ENCODE results near the gene POLR1B. TPM values are rescaled to one million over a fixed set of nuclear protein-coding genes. Genes with fewer than 3 reads are reported as not detected.
"Not testable (repeated sequence)": the region's sequence is repeated elsewhere in the genome, so short reads cannot be mapped to it uniquely, and the experiment has no call there.

POLR1B gene
- total and polyA plus RNA-seq, 2 experiments from 2014 or later, result 8.4 to 12.6 TPM

DNA sequence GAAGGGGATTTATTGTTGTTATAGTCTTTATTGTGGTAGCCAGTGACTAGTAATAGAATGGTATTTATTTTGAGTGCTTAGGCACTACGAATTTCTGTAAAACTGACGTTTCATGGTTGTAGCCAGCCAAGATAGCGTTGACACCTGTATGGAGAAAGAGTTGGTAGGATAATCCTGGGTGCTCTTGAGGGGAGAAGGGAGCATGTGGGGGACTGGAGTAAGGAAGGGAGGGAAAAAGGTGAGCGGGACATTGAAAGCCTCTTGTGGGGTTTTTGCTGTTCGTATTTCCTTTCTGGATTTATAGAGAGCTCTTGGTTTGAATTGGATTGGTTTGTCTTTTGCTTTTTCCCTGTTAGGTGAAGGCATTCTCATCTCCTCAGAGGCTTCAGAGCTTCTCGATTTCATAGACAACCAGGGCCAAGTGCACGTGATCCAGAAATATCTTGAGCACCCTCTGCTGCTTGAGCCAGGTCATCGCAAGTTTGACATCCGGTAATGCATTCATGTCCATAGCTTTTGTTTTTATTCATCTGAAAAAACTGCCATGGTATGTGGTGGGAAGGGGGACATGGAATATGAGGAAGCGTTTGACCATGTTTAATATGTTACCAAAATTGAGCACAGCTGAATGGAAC is 41.3 kb upstream of the POLR1B start:
- not testable (repeated sequence) for H3K36me3 ChIP-seq; H3K4me1 ChIP-seq (ENCODE audit: low read depth); H3K9me3 ChIP-seq (ENCODE audit: low read depth); H3K27me3 ChIP-seq; H3K4me3 ChIP-seq; H3K27ac ChIP-seq
- peak; percentile 13 to 60 for DNase-seq (ENCODE audit: low read depth in 1 of 2, low spot score in 1 of 2)
- TF ChIP-seq, protein P1, sequence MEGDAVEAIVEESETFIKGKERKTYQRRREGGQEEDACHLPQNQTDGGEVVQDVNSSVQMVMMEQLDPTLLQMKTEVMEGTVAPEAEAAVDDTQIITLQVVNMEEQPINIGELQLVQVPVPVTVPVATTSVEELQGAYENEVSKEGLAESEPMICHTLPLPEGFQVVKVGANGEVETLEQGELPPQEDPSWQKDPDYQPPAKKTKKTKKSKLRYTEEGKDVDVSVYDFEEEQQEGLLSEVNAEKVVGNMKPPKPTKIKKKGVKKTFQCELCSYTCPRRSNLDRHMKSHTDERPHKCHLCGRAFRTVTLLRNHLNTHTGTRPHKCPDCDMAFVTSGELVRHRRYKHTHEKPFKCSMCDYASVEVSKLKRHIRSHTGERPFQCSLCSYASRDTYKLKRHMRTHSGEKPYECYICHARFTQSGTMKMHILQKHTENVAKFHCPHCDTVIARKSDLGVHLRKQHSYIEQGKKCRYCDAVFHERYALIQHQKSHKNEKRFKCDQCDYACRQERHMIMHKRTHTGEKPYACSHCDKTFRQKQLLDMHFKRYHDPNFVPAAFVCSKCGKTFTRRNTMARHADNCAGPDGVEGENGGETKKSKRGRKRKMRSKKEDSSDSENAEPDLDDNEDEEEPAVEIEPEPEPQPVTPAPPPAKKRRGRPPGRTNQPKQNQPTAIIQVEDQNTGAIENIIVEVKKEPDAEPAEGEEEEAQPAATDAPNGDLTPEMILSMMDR (IDR thresholded peaks at IDR 0.05; ENCODE audit: low read depth, low read length), result peak; percentile 36

DNA sequence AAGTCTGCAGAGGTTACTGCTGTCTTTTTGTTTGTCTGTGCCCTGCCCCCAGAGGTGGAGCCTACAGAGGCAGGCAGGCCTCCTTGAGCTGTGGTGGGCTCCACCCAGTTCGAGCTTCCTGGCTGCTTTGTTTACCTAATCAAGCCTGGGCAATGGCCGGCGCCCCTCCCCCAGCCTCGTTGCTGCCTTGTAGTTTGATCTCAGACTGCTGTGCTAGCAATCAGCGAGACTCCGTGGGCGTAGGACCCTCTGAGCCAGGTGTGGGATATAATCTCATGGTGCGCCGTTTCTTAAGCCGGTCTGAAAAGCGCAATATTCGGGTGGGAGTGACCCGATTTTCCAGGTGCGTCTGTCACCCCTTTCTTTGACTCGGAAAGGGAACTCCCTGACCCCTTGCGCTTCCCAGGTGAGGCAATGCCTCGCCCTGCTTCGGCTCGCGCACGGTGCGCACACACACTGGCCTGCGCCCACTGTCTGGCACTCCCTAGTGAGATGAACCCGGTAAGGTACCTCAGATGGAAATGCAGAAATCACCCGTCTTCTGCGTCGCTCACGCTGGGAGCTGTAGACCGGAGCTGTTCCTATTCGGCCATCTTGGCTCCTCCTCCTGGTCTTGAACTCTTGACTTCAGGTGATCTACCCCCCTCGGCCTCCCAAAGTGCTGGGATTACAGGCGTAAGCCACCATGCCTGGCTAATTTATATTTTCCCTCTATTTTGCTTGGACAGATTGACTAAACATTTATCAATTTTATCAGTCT is 32.8 kb upstream of the POLR1B start:
- H3K27ac ChIP-seq, result not testable (repeated sequence)

DNA sequence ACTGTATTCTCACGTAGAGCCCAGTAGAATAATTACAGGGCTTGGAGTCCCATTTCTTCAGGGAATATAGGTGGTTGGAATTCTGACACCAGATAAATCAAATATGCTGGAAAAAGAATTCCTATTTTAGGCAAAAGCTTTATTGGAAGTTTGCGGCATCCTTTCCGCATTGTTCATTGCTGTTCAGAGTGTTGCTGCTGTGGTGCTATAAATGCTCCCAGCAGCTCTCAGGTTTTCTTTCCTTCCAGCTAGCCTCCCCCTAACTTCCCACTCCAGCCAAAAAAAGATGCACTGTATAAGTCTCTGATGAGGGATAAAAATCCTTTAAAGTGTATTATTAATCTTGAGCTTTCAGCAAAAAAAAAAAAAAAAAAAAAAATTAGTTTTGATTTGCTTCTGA is 25.5 kb upstream of the POLR1B start:
- DNase-seq (ENCODE audit: low read depth in 1 of 2, low spot score in 1 of 2), result no peak
- peaks cover 6% of the 10 kb centered on the region for H3K36me3 ChIP-seq
- H3K4me3 ChIP-seq, result no peak overlapping the region
- H3K27me3 ChIP-seq, result no peaks in the 10 kb centered on the region
- TF ChIP-seq, protein P1 (IDR thresholded peaks at IDR 0.05; ENCODE audit: low read depth, low read length), result no peak
- no peaks in the 10 kb centered on the region for H3K4me1 ChIP-seq (ENCODE audit: low read depth)
- H3K9me3 ChIP-seq (ENCODE audit: low read depth), result no peaks in the 10 kb centered on the region
- no peak overlapping the region for H3K27ac ChIP-seq

More for the DNA sequence above, 32.8 kb upstream of the POLR1B start:
- not testable (repeated sequence) for H3K4me1 ChIP-seq (ENCODE audit: low read depth); H3K36me3 ChIP-seq; H3K4me3 ChIP-seq; H3K9me3 ChIP-seq (ENCODE audit: low read depth); H3K27me3 ChIP-seq; DNase-seq (ENCODE audit: low read depth in 1 of 2, low spot score in 1 of 2)

DNA sequence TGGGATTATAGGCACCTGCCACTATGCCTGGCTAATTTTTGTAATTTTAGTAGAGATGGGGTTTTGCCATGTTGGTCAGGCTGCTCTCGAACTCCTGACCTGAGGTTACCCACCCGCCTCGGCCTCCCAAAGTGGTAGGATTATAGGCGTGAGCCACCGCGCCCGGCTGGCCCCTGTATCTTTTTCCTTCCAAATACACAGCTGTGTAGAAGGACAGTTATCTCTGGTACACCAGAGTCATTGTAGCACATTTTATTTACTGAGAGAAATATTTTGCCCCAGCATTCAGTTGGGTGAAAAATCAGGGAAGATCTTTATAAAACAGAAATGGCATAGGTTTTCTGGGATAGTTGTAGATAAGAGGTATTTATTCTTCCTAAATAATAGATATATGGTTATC is 23.5 kb upstream of the POLR1B start:
- peaks cover 6% of the 10 kb centered on the region for H3K36me3 ChIP-seq
- TF ChIP-seq, protein P1 (IDR thresholded peaks at IDR 0.05; ENCODE audit: low read depth, low read length), result no peak
- no peak overlapping the region for H3K4me3 ChIP-seq

DNA sequence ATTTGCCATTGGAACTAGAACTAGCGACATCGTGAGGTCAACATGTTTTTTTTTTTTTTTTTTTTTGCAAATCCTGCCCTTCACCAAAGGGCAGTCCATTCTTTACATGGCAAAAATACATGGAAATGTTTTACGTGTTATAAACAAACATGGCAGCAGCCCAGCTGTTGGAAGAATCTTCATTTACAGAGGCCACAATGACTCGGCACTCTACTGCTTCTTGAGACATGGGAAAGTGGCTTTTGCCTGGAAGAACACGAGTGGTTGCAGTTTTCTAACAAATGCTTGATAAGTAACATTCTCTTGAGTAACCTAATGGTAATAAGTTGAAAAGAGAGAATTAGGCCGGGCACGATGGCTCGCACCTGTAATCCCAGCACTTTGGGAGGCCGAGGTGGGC is 22.8 kb upstream of the POLR1B start:
- Histone ChIP-seq H3K36me3 (peaks cover 6% of the 10 kb centered on the region), H3K9me3 (ENCODE audit: low read depth) (no peaks in the 10 kb centered on the region), H3K4me1 (ENCODE audit: low read depth) (no peaks in the 10 kb centered on the region), H3K27me3 (no peaks in the 10 kb centered on the region), H3K4me3 (no peak overlapping the region), H3K27ac (no peak overlapping the region)
- TF ChIP-seq, protein P1 (IDR thresholded peaks at IDR 0.05; ENCODE audit: low read depth, low read length), result no peak
- no peak for DNase-seq (ENCODE audit: low read depth in 1 of 2, low spot score in 1 of 2)

More for the DNA sequence above, 23.5 kb upstream of the POLR1B start:
- no peaks in the 10 kb centered on the region for H3K9me3 ChIP-seq (ENCODE audit: low read depth)
- H3K4me1 ChIP-seq (ENCODE audit: low read depth), result no peaks in the 10 kb centered on the region
- H3K27ac ChIP-seq, result no peak overlapping the region
- no peak for DNase-seq (ENCODE audit: low read depth in 1 of 2, low spot score in 1 of 2)
- no peaks in the 10 kb centered on the region for H3K27me3 ChIP-seq

DNA sequence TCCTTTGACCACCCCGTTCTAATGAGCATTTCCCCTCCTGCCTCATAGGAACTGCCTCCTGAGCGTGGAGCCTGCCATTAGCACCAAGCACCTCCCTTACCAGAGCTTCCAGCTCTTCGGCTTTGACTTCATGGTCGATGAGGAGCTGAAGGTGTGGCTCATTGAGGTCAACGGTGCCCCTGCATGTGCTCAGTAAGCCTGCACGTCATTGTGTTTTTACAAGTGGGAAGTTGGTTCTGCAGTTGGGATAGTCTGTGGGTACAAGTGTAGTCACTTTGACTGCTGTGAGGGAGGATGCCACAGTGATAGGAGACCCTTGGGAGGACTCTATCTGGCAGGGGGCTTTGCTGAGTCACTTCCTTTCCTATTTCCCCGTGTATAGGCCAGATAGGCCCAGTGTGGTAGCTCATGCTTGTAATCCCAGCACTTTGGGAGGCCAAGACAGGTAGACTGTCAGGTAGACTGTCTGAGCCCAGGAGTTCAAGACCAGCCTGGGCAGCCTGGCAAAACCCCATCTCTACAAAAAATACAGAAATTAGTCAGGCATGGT is 22.0 kb upstream of the POLR1B start:
- TF ChIP-seq, protein P1 (IDR thresholded peaks at IDR 0.05; ENCODE audit: low read depth, low read length), result no peak
- DNase-seq (ENCODE audit: low read depth in 1 of 2, low spot score in 1 of 2), result no peak
- no peaks in the 10 kb centered on the region for H3K4me1 ChIP-seq (ENCODE audit: low read depth)

More for the DNA sequence above, 22.0 kb upstream of the POLR1B start:
- Histone ChIP-seq H3K9me3 (ENCODE audit: low read depth) (no peaks in the 10 kb centered on the region), H3K36me3 (peaks cover 6% of the 10 kb centered on the region), H3K4me3 (no peak overlapping the region), H3K27me3 (no peaks in the 10 kb centered on the region), H3K27ac (no peak overlapping the region)

Measured in cardiac muscle cell (in vitro differentiated cells and primary cell).